SK-MEL-5 (cell line): ENCODE measurements around the gene LZTS2. TPM values are rescaled to one million over a fixed set of nuclear protein-coding genes. Genes with fewer than 3 reads are reported as not detected.

Experiments
- DNase-seq: peaks from one replicate; pipeline ENCODE4 v3.0.0-alpha.2; 2016; ENCODE audit warnings: low read depth, low spot score
- in situ Hi-C: cut with HindIII; loops from 2 replicates; pipeline ENCODE4 v1.10.0; 2016; ENCODE audit warnings: low sequenced_read_pairs, high pct_unique_total_duplicates, low pct_unique_long_range_greater_than_20kb
- polyA plus RNA-seq, 2 experiments: library from polyadenylated mRNA; depleted of rRNA; stranded (reverse); fragments of >200 nt; gene quantifications; 2 replicates each; pipeline ENCODE4 v1.2.3, GENCODE V29; 2015
- total RNA-seq: library from RNA; depleted of rRNA; stranded (reverse); fragments of >200 nt; shearing (Covaris generic); gene quantifications from 2 replicates; pipeline ENCODE4 v1.2.3, GENCODE V29; 2014; rRNA removed

LZTS2 gene, protein sequence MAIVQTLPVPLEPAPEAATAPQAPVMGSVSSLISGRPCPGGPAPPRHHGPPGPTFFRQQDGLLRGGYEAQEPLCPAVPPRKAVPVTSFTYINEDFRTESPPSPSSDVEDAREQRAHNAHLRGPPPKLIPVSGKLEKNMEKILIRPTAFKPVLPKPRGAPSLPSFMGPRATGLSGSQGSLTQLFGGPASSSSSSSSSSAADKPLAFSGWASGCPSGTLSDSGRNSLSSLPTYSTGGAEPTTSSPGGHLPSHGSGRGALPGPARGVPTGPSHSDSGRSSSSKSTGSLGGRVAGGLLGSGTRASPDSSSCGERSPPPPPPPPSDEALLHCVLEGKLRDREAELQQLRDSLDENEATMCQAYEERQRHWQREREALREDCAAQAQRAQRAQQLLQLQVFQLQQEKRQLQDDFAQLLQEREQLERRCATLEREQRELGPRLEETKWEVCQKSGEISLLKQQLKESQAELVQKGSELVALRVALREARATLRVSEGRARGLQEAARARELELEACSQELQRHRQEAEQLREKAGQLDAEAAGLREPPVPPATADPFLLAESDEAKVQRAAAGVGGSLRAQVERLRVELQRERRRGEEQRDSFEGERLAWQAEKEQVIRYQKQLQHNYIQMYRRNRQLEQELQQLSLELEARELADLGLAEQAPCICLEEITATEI
- total RNA-seq = 37.1 and 41.0 TPM in 2 replicates
- polyA plus RNA-seq (2015; cell fraction: cytosol; rRNA removed) = 54.4 and 60.9 TPM in 2 replicates
- 89.4 and 107 TPM in 2 replicates for polyA plus RNA-seq (2015; cell fraction: nucleus; rRNA removed)

DNA sequence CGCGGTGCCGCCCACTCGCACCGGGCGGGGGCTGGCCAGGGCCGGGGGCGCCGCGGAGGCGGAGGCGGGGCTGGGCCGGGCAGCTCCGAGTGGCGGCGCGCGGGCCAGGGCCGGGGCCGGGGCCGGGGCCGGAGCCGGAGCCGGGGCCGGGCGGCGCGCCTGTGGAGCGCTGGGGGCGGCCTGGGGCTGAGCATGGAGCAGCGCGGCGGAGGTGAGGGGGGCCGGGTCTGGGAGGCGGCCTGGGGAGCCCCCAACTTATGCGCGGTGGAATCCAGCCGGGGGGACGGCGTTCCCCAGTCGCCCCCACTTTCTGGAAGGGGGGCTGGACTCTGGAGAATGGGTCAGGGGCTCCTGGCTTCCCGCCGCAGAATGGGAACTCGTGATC, at the start of gene LZTS2:
Gene LZTS2, plus strand, starts transcription at position 67 of the 385 bp plus-strand sequence. CDS start 2,731 bp downstream, outside the sequence.
- in situ Hi-C loops = no loop called here
- DNase-seq = no peak

DNA sequence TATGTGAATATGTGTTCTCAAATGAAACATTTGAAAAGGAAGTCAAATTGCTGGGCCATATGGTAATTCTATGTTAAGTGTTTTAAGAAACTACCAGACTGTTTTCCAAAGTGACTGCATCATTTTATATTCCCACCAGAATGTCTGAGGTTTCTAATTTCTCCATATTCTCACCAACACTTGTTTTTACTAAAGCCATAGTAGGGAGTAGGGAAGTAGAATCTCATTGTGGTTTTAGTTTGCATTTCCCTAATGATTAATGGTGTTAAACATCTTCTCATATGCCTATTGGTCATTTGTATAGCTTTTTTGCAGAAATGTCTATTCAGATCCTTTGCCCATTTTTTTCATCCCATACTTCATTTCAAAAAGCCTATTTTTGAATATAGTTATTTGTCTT, 39.4 kb upstream of the LZTS2 start:
- DNase-seq = no peak
- in situ Hi-C loops = no loop called here

DNA sequence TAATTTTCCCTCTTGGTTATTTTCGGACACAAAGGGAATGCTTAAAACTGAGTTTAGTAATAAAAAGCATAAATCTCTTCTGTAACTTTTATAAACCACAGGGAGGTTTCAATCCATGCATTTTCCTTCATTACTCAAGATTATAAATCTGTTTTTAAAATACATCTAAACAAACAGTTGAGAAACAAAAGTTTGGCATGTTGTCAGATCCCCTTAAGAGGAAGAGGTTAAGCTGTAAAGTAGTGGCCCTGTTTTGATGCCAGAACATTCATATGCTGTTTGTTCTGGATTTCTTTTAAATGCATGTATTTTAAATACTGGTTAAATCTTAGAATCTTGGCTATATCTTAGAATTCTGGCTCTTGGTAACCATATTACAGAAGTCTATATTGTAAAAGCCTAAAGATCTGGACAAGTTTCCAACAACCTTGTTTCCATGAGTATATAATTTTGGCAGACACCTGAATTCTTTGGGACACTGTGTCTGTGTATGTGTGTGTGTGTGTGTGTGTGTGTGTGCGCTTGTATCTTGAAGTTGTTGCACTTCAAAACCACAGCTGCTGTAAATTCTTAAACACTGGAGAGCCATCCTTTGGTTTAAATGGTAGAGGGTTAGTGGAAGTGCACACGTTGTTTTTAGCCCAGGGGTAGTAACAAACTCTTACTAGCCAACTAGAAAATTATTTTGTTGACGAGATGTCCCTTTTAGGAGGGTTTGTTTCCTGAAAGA, 37.1 kb upstream of the LZTS2 start:
- DNase-seq = no peak
- in situ Hi-C loops = no loop called here

DNA sequence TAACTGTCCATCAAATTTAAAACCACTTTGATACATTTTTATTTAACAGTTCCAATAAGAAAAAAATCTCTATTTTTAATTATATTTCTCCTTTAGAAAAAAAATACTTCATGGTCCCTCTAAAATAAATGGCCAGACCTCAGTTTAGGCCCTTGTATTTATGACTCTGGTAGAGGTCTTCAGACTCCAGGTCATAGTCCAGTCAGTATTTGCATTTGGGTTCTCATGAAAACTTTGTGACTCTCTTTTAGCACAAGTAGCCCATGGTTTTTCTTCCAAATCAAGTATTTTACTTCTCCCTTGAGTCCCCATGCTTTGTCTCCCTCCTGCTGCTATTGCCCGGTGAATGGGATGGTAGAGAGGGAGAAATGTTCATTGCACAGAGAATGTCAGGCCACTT, 35.8 kb upstream of the LZTS2 start:
- in situ Hi-C loops = no loop called here
- DNase-seq = no peak

DNA sequence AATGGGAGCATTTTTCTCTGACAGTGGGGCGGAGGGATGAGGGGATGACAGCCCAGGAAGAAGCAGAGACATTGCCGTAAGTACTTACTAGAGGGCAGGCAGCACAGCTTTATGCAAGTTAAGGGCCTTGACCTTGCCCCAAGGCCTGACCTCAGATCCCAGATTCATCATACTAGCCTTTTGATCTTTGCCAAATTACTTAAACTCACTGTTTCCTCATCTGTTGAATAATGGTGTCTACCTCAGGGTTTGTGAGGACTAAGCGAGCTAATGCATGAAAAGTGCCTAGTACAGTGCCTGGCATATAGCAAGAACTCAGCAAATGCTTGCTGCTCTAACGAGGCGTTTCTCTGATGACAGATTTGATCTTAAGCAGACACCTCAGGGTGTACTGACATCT, 33.8 kb upstream of the LZTS2 start:
- DNase-seq = no peak
- in situ Hi-C loops = no loop called here

DNA sequence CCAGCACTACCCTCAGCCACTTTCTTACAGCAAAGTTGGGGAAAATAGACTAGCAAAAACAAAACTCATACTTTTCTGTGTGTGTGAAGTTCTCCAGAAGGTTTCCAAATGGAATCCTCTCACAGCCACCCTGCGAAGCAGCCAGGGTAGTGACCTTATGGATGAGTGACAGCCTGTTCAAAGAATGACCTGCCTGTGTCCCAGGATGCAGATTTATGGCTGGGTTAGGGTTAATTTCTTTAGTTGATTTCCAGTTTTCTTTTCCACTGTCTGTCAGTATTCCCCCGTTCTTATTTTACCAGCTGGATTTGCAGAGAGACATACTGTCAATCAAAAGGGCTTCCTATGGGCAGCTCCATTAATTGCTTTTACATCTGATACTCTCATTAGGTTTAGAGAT, 32.7 kb upstream of the LZTS2 start:
- in situ Hi-C loops = no loop called here
- DNase-seq = no peak

DNA sequence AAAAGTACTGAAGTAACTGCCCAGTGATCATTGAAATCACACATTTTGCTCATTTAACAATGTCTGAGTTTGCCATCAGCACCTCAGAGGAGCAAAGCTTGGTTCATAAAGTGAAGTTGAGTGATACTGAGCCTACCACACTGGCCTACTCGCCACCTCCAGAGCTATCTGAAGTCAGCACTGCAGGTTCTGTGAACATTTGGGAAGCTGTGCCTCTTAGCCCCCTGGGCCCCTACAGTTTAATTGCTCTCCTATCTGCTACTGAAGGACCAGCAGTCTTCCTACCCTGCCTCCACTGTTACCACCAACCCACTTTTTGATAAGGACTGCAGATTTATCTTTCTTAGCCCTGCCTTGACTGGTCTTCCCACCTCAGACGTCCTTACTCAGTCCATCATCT, 32.3 kb upstream of the LZTS2 start:
- DNase-seq = no peak
- in situ Hi-C loops = no loop called here

DNA sequence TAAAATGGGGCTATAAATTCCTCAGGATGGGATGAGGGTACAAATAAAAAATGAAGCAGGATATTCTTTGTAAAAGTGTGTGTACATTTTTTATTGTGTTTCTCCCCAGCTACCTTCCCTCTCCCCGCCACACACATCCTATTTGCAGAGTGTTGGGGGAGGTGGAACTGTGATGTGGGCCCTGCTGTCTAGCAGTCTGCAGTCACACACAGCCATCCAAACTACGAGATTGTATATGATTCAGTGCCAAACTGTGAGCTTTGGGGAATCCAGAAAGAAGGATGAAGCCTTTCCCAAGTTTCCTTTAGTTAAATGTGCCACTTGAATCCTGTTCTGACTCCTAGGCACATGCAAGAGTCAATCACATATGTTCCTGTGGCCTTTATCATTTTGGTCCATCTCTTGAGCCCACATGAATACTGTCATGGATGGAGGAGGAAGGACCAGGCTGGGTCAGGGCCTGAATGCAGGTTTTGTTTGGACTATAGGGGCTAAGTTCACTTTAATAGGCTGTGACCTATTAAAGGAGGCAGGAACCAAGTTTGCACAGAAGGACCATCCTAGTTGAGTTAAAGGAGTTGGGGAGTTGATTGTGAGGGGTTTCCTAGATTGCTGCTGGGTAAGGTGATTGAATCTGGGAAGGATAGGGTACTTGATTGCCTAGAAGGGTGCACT, 31.4 kb upstream of the LZTS2 start:
- in situ Hi-C loops = no loop called here
- no peak for DNase-seq

DNA sequence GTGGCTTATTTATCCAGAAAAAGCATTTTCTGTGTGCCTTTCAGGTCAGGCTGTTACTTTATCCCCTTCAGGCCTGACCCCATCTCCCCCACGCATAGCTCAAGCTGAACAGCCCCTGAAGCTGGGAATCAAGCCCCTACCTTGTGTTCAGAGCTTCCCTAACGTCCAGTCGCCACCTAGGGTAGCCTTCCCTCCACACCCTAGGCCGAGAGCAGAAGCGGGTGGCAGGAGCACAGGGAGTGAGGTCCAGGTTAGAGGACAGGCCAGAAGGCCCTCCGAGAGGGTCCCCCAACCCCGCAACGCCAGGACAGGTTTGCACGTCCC, 30.8 kb upstream of the LZTS2 start:
- no peak for DNase-seq
- in situ Hi-C loops = no loop called here

DNA sequence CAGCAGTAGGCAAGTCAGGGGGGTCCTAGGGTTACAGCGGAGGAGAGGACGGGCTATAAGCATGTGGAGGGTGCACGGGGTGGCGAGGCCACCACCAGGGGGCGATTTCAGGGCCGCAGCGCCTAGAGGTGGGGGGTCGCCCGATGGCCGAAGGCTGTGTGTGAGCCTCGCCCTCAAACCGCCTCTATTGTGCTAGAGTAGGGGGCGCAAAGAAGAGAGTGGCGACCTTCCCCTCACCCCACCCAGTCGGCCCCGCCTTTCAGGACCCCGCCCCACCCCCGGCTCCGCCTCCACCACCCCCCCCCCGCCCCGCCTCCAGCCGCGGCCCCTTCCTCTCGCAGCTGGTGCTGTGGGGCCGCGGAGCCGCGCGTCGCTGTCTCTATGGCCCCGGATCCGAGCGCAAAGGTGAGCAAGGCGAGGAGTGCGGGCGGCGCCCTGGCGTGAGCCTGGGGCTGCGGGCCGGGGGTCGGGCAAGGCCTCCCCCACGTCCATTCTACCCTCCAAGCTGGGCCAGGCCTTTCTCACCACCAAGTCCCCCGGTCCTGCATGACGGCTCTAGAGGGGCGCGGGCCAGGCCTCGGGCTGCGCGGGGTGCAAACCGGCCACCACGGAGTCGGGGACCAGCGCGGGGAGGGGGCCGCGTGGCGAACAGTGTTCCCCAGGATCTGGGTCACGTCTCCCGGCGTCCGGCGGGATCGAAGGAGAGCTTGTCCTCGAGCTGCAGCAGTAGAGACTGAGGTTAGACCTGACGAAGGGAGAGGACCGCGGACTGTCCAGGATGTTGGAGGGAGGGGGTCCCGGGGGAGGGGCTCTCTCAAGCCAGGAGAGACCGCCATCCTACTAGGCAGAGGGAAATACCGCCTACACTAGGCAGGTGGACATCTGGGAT, 30.2 kb upstream of the LZTS2 start, which contains the start of gene SEMA4G:
Gene SEMA4G, plus strand, starts transcription at position 318 of the 889 bp plus-strand sequence. CDS start 3,409 bp downstream, outside the sequence.
- peak; percentile 21 for DNase-seq
- in situ Hi-C loops = no loop called here

DNA sequence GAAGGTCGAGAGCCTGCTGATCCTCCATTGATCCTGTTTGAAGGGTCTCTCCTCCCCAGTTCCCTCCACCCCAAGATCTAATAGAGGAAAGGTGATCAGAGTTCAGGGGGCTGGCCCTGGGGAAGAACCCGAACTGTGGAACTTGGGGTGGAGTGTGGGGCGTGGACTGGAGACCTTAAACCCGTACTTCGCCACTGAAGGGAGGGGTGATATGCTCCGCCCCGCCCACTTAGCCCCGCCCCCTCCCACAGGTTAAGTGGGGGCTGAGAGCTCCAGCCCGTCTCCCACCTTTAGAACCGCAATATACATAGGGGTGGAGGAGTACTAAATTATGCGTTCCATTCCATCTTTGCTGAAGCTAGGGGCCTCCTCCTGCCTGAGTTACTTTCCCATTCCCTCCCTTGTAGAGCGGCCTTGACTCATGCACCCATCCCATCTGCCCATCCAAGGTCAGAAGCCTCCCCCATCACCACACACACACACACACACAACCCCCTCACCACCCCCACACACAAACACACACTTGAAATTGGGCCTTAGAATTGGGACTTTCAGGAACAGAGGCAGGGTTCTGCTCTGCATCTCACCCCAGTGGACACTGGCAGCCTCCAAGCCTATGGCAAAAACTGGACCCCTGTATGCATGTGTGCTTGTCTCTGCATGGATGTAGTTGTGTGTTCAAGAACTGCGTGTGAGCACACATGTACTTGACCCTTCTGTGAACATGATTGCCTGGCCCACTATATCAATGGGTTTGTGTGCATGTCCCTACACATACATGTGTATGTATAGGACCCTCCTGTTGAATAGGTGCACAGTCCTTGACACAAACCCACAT, 29.3 kb upstream of the LZTS2 start:
- peak; percentile 19 for DNase-seq
- in situ Hi-C loops = no loop called here

DNA sequence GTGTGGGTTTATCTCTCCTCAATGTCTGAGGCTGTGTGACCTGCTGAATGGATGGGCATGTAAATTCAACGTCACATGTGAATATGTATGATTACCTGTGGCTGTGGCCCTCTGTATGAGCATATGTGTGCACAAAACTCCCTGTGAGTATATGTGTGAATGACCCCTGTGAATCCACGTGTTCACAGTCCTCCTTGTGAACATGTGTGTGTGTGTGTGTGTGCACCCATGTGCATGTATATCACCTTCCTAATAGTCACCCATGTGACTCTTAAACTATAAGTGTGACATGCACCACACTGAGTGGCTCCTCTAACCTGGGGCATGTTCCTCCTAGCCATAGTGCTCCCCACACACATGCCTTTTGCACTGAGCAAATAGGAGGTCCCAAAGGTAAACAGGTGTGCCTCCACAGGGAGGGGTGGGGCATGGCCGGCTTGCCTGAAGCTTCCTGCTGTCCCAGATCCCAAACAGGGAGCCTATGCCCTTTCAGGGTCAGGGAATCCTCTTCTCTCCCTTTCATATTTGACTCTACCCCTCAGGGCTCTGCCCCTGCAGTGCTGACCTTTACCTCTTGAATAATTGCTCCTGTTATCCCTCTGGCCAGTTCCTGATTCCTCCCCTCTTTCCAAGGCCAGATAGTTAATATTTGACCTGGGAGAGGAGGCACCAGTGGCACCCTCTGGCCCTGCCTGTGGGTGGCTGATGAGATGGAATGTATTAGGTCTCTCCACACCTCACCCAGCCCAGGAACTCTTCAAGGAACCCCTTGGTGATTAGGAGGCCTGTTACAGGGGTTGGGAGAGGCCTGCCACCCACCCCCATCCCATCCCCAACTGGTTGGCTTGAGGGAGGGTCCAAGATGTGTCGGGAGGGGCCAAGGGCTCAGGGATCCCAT, 28.4 kb upstream of the LZTS2 start:
- in situ Hi-C loops = no loop called here
- no peak for DNase-seq

DNA sequence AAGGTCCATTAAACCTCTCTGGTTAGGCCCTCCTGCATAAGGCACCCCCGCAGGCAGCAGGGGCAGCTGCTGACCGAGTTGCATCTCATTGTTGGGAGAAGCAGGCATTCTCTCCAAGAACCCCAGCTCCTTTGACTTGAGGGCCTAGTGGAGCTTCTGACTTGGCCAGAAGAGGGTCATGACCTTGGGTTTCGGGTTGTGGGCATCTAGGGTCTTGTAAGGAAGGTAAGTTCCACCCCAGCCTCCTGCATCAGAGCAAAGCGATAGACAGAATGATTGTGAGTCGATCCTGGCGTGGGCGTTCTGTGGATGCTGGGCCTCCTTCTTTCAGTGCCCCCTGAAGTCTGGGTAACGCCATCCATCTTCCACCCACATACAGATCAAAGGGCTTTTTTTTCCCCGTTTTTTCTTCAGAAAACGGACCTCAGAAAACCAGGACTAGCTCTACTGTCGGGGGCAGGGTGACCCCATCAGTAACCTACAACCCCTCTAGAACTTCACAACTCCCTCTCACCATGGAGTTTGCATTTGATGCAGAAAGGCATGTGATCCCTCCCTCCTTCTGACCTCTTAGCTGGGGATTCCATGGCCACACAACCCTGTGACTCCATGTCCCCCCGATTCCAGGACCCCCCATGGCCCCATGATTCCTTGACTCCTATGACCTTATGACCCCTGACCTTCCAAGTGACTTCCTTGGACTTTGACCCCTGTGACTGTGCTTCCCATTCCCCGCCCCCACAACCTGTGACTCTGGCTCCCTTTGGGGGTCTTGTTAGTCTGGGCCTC, 27.3 kb upstream of the LZTS2 start:
- in situ Hi-C loops = no loop called here
- DNase-seq = no peak

DNA sequence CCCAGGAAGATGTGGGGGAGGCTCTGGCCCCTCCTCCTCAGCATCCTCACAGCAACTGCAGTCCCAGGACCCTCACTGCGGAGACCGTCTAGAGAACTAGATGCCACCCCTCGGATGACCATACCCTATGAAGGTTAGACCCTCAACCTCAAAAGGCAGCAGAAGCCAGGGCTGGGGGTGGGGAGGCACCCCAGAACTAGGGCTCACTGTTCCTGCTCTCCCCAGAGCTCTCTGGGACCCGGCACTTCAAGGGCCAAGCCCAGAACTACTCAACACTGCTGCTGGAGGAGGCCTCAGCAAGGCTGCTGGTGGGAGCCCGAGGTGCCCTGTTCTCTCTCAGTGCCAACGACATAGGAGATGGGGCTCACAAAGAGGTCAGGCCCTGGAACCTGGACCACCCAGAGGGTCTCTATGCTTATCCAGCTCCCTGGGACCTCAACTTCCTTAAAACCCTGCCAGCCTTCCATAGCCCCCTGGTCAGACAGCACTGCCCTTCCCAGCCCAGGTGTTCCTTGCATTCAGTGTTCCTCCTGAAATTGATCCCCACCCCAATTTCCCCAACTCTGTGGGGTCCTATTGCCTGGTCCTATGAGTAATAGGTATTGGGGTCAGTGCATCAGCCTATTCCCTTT, 26.6 kb upstream of the LZTS2 start:
- in situ Hi-C loops = no loop called here
- no peak for DNase-seq
